ENCODE results near the gene SEMA3A.

SEMA3A gene

GRCh38 chr7:83985821-83986220, 208.8 kb downstream of the SEMA3A start:
- H3K36me3 Mint-ChIP-seq (ENCODE audit: low read depth) = peaks cover 19% of the 10 kb centered on the region
- H3K9me3 Mint-ChIP-seq = peaks cover 3% of the 10 kb centered on the region
- peaks cover 5% of the 10 kb centered on the region for H3K4me1 Mint-ChIP-seq
- no peak overlapping the region for H3K27ac Mint-ChIP-seq
- DNase-seq = no peak
- no peak overlapping the region for H3K4me3 Mint-ChIP-seq
- TF ChIP-seq CTCF (IDR thresholded peaks at IDR 0.05) = no peak
- H3K27me3 Mint-ChIP-seq (ENCODE audit: low read depth, poor library complexity) = no peaks in the 10 kb centered on the region

GRCh38 chr7:83984591-83984990, 210.0 kb downstream of the SEMA3A start:
- Mint-ChIP-seq H3K27me3 (ENCODE audit: low read depth, poor library complexity) (no peaks in the 10 kb centered on the region), H3K4me3 (no peak overlapping the region), H3K27ac (no peak overlapping the region), H3K9me3 (peaks cover 3% of the 10 kb centered on the region), H3K4me1 (peaks cover 5% of the 10 kb centered on the region), H3K36me3 (ENCODE audit: low read depth) (peaks cover 19% of the 10 kb centered on the region)
- no peak for DNase-seq
- no peak for TF ChIP-seq CTCF (IDR thresholded peaks at IDR 0.05)

- no peak overlapping the region for H3K4me3 Mint-ChIP-seq
- H3K27me3 Mint-ChIP-seq (ENCODE audit: low read depth, poor library complexity) = no peaks in the 10 kb centered on the region
- peaks cover 3% of the 10 kb centered on the region for H3K9me3 Mint-ChIP-seq
- TF ChIP-seq CTCF (IDR thresholded peaks at IDR 0.05) = no peak
- no peak for DNase-seq
- peaks cover 5% of the 10 kb centered on the region for H3K4me1 Mint-ChIP-seq
- H3K27ac Mint-ChIP-seq = no peak overlapping the region
- H3K36me3 Mint-ChIP-seq (ENCODE audit: low read depth) = peaks cover 19% of the 10 kb centered on the region
Observed at GRCh38 chr7:83984076-83984475, 210.5 kb downstream of the SEMA3A start.

DNA sequence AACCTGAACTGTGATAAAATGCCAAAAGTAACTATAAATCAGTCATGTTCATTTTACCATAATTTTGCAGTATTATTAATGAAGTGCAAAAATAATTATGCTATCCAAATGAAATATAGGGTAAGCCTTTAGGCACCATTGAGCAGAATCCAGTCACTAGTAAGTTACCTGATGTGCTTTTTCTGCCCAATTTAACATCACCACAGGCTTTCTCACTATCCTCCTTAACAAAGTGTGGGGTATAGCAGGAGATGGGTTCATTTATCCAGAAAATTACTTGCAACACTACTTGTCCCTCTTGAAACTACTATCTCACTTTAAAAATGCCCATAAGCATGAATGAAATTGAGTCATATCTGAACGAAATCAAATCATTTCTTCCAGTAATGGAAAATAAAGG, 211.0 kb downstream of the SEMA3A start:
- H3K9me3 Mint-ChIP-seq = no peaks in the 10 kb centered on the region

DNA sequence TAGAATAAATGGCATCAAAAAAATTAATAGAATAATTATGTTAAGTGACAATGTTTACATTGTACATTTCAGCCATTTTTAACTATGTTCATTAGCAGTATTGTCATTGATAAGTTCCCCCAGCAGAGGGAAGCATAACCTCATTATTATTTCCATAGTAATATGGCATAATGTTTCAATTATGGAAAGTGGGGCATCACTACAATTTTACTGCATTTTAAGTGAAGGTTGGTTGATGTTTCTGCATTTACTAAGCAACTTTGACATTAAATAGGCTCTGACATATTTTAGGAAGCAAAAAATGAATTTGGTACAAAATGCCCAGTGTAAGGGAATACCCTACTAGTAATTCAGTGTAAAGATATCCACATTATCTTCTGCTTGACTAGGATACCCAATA, 218.3 kb downstream of the SEMA3A start:
- no peak overlapping the region for H3K4me3 Mint-ChIP-seq
- peak; percentile 67 for TF ChIP-seq CTCF (IDR thresholded peaks at IDR 0.05)
- no peaks in the 10 kb centered on the region for H3K9me3 Mint-ChIP-seq
- H3K27me3 Mint-ChIP-seq (ENCODE audit: low read depth, poor library complexity) = no peaks in the 10 kb centered on the region
- H3K27ac Mint-ChIP-seq = no peak overlapping the region
- peak; percentile 6 for DNase-seq
- peaks cover 11% of the 10 kb centered on the region for H3K36me3 Mint-ChIP-seq (ENCODE audit: low read depth)
- no peaks in the 10 kb centered on the region for H3K4me1 Mint-ChIP-seq

More for the DNA sequence above, 211.0 kb downstream of the SEMA3A start:
- H3K27me3 Mint-ChIP-seq (ENCODE audit: low read depth, poor library complexity) = no peaks in the 10 kb centered on the region
- peaks cover 5% of the 10 kb centered on the region for H3K4me1 Mint-ChIP-seq
- DNase-seq = no peak
- peaks cover 19% of the 10 kb centered on the region for H3K36me3 Mint-ChIP-seq (ENCODE audit: low read depth)
- no peak overlapping the region for H3K4me3 Mint-ChIP-seq
- no peak for TF ChIP-seq CTCF (IDR thresholded peaks at IDR 0.05)
- no peak overlapping the region for H3K27ac Mint-ChIP-seq

- H3K4me3 Mint-ChIP-seq = no peak overlapping the region
- H3K27me3 Mint-ChIP-seq (ENCODE audit: low read depth, poor library complexity) = no peaks in the 10 kb centered on the region
- no peak for DNase-seq
- H3K9me3 Mint-ChIP-seq = no peaks in the 10 kb centered on the region
- no peak overlapping the region for H3K27ac Mint-ChIP-seq
- no peaks in the 10 kb centered on the region for H3K4me1 Mint-ChIP-seq
- H3K36me3 Mint-ChIP-seq (ENCODE audit: low read depth) = no peaks in the 10 kb centered on the region
- no peak for TF ChIP-seq CTCF (IDR thresholded peaks at IDR 0.05)
Observed at GRCh38 chr7:83970081-83970480, 224.5 kb downstream of the SEMA3A start.

Data from nephron progenitor cell (in vitro differentiated cells).